Spleen (tissue), 7 donors: ENCODE measurements around the gene RBM17.

ENCODE experiments used
- CTCF ChIP-seq, 11 experiments: fragments of 200-600 bp in 7 of 11; fragments of 450-650 bp in 4 of 11; sonication (generic) in 4 of 11; IDR thresholded peaks in 8 of 11; conservative IDR thresholded peaks in 3 of 11; 1 replicate in 7 of 11; 2 replicates in 4 of 11; pipeline versions ENCODE4 v1.4.0 to v1.8.0; 2016 to 2021; ENCODE audit warnings: antibody characterized with exemption in 11 of 11, inconsistent platforms in 4 of 11, mild to moderate bottlenecking in 1 of 11
- POLR2A ChIP-seq, 3 donors: fragments of 450-650 bp; IDR thresholded peaks; one replicate each; pipeline ENCODE4 v1.5.1; 2017; ENCODE audit warnings: antibody characterized with exemption in 3 of 3, mild to moderate bottlenecking in 1 of 3
- POLR2AphosphoS5 ChIP-seq, 3 donors: sonication (generic); formaldehyde crosslinking; IDR thresholded peaks; one replicate each; pipeline ENCODE4 v1.5.1; 2017; ENCODE audit warnings: antibody characterized with exemption in 3 of 3
- donor health status: DM: no; HTN: no; CAD: no; lungs with moderate emphysema.
- donor health status: DM: no; HTN: no; CAD: no.
- donor health status: DM: no; HTN: no; CAD: no.

GRCh38 chr10:6114805-6115341 is 26.0 kb downstream of the RBM17 start:
- no peak for TF ChIP-seq CTCF (IDR thresholded peaks at IDR 0.05 in 8 of 11, conservative IDR thresholded peaks at IDR 0.05 in 3 of 11)
- TF ChIP-seq POLR2AphosphoS5 (IDR thresholded peaks at IDR 0.05) = no peak
- no peak for TF ChIP-seq POLR2A (IDR thresholded peaks at IDR 0.05)
